H1 (cell line): ENCODE measurements around the gene CCR9. TPM values are rescaled to one million over a fixed set of nuclear protein-coding genes. Genes with fewer than 3 reads are reported as not detected.

Experiments
- CTCF ChIA-PET: fragments of 300-600 bp; sonication (Branson Sonifier 250); formaldehyde crosslinking; loops from one replicate; lab custom pipeline; 2021; ENCODE audit not compliant: partially characterized antibody; lab: Charles Lee
- POLR2A ChIA-PET: fragments of 300-600 bp; sonication (Branson Sonifier 250); formaldehyde crosslinking; loops from one replicate; lab custom pipeline; 2021; ENCODE audit warnings: inconsistent platforms; ENCODE audit not compliant: partially characterized antibody; lab: Charles Lee
- DNase-seq, 2 experiments: peaks; one replicate each; pipeline versions ENCODE4 v3.0.0 to v3.0.0-alpha.2; 2010 to 2022; ENCODE audit warnings: low spot score in 2 of 2, low read depth in 1 of 2, mixed read lengths in 1 of 2
- FAIRE-seq: peaks from 2 replicates; lab custom pipeline; 2011; peaks lifted over from hg19 to GRCh38; lab: Jason Lieb, UNC
- H2AFZ ChIP-seq: 2 replicates; pipeline ENCODE4 v1.8.1; 2012; ENCODE audit warnings: low read length, inconsistent platforms
- H2AK5ac ChIP-seq: 2 replicates; pipeline ENCODE4 v1.6.1; 2013; ENCODE audit warnings: low read depth, low read length
- H2BK120ac ChIP-seq: replicated peaks from 2 replicates; pipeline ENCODE3; 2013; ENCODE audit warnings: low read depth, low read length, inconsistent platforms
- H2BK12ac ChIP-seq: 2 replicates; pipeline ENCODE4 v1.6.1; 2013; ENCODE audit warnings: low read depth, low read length
- H2BK15ac ChIP-seq: 2 replicates; pipeline ENCODE4 v1.6.1; 2013; ENCODE audit warnings: low read length
- H2BK20ac ChIP-seq: 2 replicates; pipeline ENCODE4 v1.6.1; 2013; ENCODE audit warnings: low read length
- H2BK5ac ChIP-seq: 2 replicates; pipeline ENCODE4 v1.6.1; 2013; ENCODE audit warnings: low read depth, low read length
- H3K14ac ChIP-seq: 2 replicates; pipeline ENCODE4 v1.6.1; 2013; ENCODE audit warnings: inconsistent platforms; ENCODE audit not compliant: insufficient read length
- H3K18ac ChIP-seq: 2 replicates; pipeline ENCODE4 v1.6.1; 2013; ENCODE audit warnings: low read length; ENCODE audit errors: extremely low read depth
- H3K23ac ChIP-seq: 2 replicates; pipeline ENCODE4 v1.6.1; 2013; ENCODE audit warnings: inconsistent platforms; ENCODE audit not compliant: insufficient read length
- H3K23me2 ChIP-seq: 2 replicates; pipeline ENCODE4 v1.6.1; 2013; ENCODE audit warnings: low read depth, low read length
- H3K27ac ChIP-seq: 2 replicates; pipeline ENCODE4 v1.6.1; 2011; ENCODE audit warnings: low read depth, low read length, inconsistent platforms
- H3K27me3 ChIP-seq, 4 experiments: replicated peaks in 1 of 4; 1 replicate in 1 of 4; 2 replicates in 3 of 4; pipeline versions ENCODE4 v1.6.1 to v1.8.1; 2011 to 2013; ENCODE audit warnings: low read length in 3 of 4, mild to moderate bottlenecking in 3 of 4, inconsistent platforms in 2 of 4, mixed read lengths in 2 of 4, moderate library complexity in 1 of 4; ENCODE audit not compliant: control insufficient read depth in 3 of 4, insufficient read depth in 3 of 4; ENCODE audit errors: extremely low read depth in 1 of 4
- H3K36me3 ChIP-seq, 4 experiments: 2 replicates each; pipeline versions ENCODE4 v1.6.1 to v1.8.1; 2011 to 2013; ENCODE audit warnings: mild to moderate bottlenecking in 4 of 4, low read length in 3 of 4, moderate library complexity in 2 of 4, control low read depth in 1 of 4, inconsistent platforms in 1 of 4; ENCODE audit not compliant: insufficient read depth in 4 of 4, control insufficient read depth in 2 of 4
- H3K4ac ChIP-seq: replicated peaks from 2 replicates; pipeline ENCODE3; 2013; ENCODE audit warnings: low read length, low read depth, mixed read lengths, inconsistent platforms; ENCODE audit not compliant: insufficient read length
- H3K4me1 ChIP-seq, 4 experiments: replicated peaks in 1 of 4; 1 replicate in 1 of 4; 2 replicates in 3 of 4; pipeline versions ENCODE4 v1.6.1 to v1.8.1; 2011 to 2013; ENCODE audit warnings: low read length in 3 of 4, inconsistent platforms in 2 of 4, mixed read lengths in 1 of 4; ENCODE audit not compliant: insufficient read depth in 4 of 4, control insufficient read depth in 3 of 4
- H3K4me2 ChIP-seq, 2 experiments: 2 replicates each; pipeline versions ENCODE4 v1.6.1 to v1.8.1; 2011 to 2013; ENCODE audit warnings: low read depth in 2 of 2, low read length in 2 of 2, control low read depth in 1 of 2, inconsistent platforms in 1 of 2, mild to moderate bottlenecking in 1 of 2; ENCODE audit not compliant: insufficient read depth in 1 of 2
- H3K4me3 ChIP-seq, 4 experiments: fragments of 200-600, 300-600 bp in 1 of 4; sonication (generic), shearing (Covaris generic), sonication (Bioruptor Twin) in 1 of 4; 2 replicates each; pipeline versions ENCODE4 v1.5.1 to v1.8.1; 2011 to 2016; ENCODE audit warnings: low read length in 4 of 4, low read depth in 3 of 4, control low read depth in 2 of 4, inconsistent platforms in 2 of 4, mild to moderate bottlenecking in 2 of 4, mixed read lengths in 1 of 4, moderate library complexity in 1 of 4; ENCODE audit not compliant: insufficient read depth in 2 of 4; ENCODE audit errors: extremely low read depth in 1 of 4
- H3K56ac ChIP-seq: replicated peaks from 2 replicates; pipeline ENCODE3; 2013; ENCODE audit warnings: low read depth, mild to moderate bottlenecking, mixed read lengths, low read length, inconsistent platforms; ENCODE audit not compliant: insufficient read length
- H3K79me1 ChIP-seq: 2 replicates; pipeline ENCODE4 v1.6.1; 2013; ENCODE audit warnings: low read depth, low read length, control low read depth
- H3K79me2 ChIP-seq, 2 experiments: 2 replicates each; pipeline versions ENCODE4 v1.6.1 to v1.8.1; 2012 to 2013; ENCODE audit warnings: low read length in 2 of 2, mild to moderate bottlenecking in 2 of 2, inconsistent platforms in 1 of 2; ENCODE audit not compliant: insufficient read depth in 2 of 2, control insufficient read depth in 1 of 2
- H3K9ac ChIP-seq, 4 experiments: replicated peaks in 1 of 4; 1 replicate in 1 of 4; 2 replicates in 3 of 4; pipeline versions ENCODE4 v1.6.1 to v1.8.1; 2011 to 2013; ENCODE audit warnings: low read depth in 3 of 4, low read length in 3 of 4, control low read depth in 2 of 4, mild to moderate bottlenecking in 2 of 4, moderate library complexity in 2 of 4, inconsistent platforms in 1 of 4; ENCODE audit errors: extremely low read depth in 1 of 4
- H3K9me3 ChIP-seq, 2 experiments: 2 replicates each; pipeline versions ENCODE4 v1.6.1 to v1.8.1; 2012 to 2013; ENCODE audit warnings: mild to moderate bottlenecking in 2 of 2, moderate library complexity in 2 of 2, control low read depth in 1 of 2, inconsistent platforms in 1 of 2, low read depth in 1 of 2, low read length in 1 of 2, mixed read lengths in 1 of 2; ENCODE audit not compliant: insufficient read depth in 2 of 2
- H4K20me1 ChIP-seq, 2 experiments: replicated peaks in 1 of 2; 2 replicates each; pipeline versions ENCODE3 to v1.8.1; 2011 to 2013; ENCODE audit warnings: inconsistent platforms in 2 of 2, low read length in 2 of 2, mild to moderate bottlenecking in 1 of 2; ENCODE audit not compliant: insufficient read depth in 2 of 2, control insufficient read depth in 1 of 2
- H4K5ac ChIP-seq: 2 replicates; pipeline ENCODE4 v1.6.1; 2013; ENCODE audit warnings: low read length, low read depth, mixed read lengths, inconsistent platforms; ENCODE audit not compliant: insufficient read length
- H4K8ac ChIP-seq: 2 replicates; pipeline ENCODE4 v1.8.0; 2013; ENCODE audit warnings: mild to moderate bottlenecking, moderate library complexity, low read length, inconsistent platforms; ENCODE audit not compliant: insufficient read depth; ENCODE audit errors: extremely low read depth
- H4K91ac ChIP-seq: replicated peaks from 2 replicates; pipeline ENCODE3; 2013; ENCODE audit warnings: low read length, mixed read lengths, inconsistent platforms; ENCODE audit not compliant: insufficient read length
- GABPA ChIP-seq: IDR thresholded peaks from 2 replicates; pipeline ENCODE4 v1.6.1; 2011; ENCODE audit warnings: mild to moderate bottlenecking, low read length, moderate library complexity, borderline replicate concordance; ENCODE audit not compliant: insufficient read depth
- GTF2F1 ChIP-seq: IDR thresholded peaks from 2 replicates; pipeline ENCODE4 v1.6.1; 2012; ENCODE audit warnings: low read depth, low read length, improper control_type of control experiment, borderline replicate concordance
- HDAC2 ChIP-seq, 2 experiments: fragments of 300-600 bp in 1 of 2; sonication (generic) in 1 of 2; IDR thresholded peaks; 2 replicates each; pipeline ENCODE4 v1.6.1; 2011 to 2012; ENCODE audit warnings: low read depth in 2 of 2, low read length in 2 of 2, mild to moderate bottlenecking in 2 of 2, moderate library complexity in 2 of 2, borderline replicate concordance in 1 of 2, inconsistent platforms in 1 of 2
- KDM5A ChIP-seq: fragments of 200-600 bp; IDR thresholded peaks from 2 replicates; pipeline ENCODE4 v1.7.1; 2012; ENCODE audit warnings: mild to moderate bottlenecking, low read length, inconsistent platforms, mixed read lengths
- SIN3A ChIP-seq, 2 experiments: IDR thresholded peaks in 1 of 2; conservative IDR thresholded peaks in 1 of 2; 2 replicates each; pipeline ENCODE4 v1.6.1; 2011 to 2012; ENCODE audit warnings: low read length in 2 of 2, improper control_type of control experiment in 1 of 2, low read depth in 1 of 2, mild to moderate bottlenecking in 1 of 2
- SP2 ChIP-seq: IDR thresholded peaks from 2 replicates; pipeline ENCODE4 v1.6.1; 2012; ENCODE audit warnings: mild to moderate bottlenecking, low read length, inconsistent platforms
- TAF1 ChIP-seq: IDR thresholded peaks from 2 replicates; pipeline ENCODE4 v1.6.1; 2011; ENCODE audit warnings: mild to moderate bottlenecking, low read depth, low read length
- TEAD4 ChIP-seq: IDR thresholded peaks from 2 replicates; pipeline ENCODE4 v1.6.1; 2012; ENCODE audit warnings: low read depth, low read length, inconsistent platforms, mixed read lengths
- WGBS, 2 experiments: shearing (Covaris generic) in 1 of 2; methylation state at CpG; one replicate each; pipeline versions ENCODE4 v1.1.6 to v1.1.7; 2013 to 2015; ENCODE audit warnings: low lambda C conversion rate in 2 of 2, mixed read lengths in 2 of 2, inconsistent platforms in 1 of 2, low coverage in 1 of 2, missing lambda C conversion rate in 1 of 2; ENCODE audit not compliant: insufficient replicate concordance in 2 of 2, insufficient coverage in 1 of 2, insufficient read length in 1 of 2; ENCODE audit errors: extremely low coverage in 1 of 2, missing lambda C conversion rate in 1 of 2; 5-methylcytosine and 5-hydroxymethylcytosine counted together
- polyA plus RNA-seq, 7 experiments: library from polyadenylated mRNA; depleted of rRNA in 3 of 7; stranded (reverse) in 5 of 7; unstranded in 2 of 7; fragments of >200 nt in 5 of 7; fragments of 200-250 nt in 2 of 7; gene quantifications; 1 replicate in 5 of 7; 2 replicates in 1 of 7; 4 replicates in 1 of 7; pipeline versions ENCODE4 v1.2.1 to v1.2.3, GENCODE V29; 2011 to 2013; ENCODE audit warnings: missing spikeins in 2 of 7, mixed read lengths in 2 of 7
- total RNA-seq: library from RNA; stranded (reverse); fragmentation: NEBNext Ultra II Directional; extraction: Animal tissue kit (Norgen Biotek cat#: 25700); gene quantifications from 2 replicates; pipeline ENCODE4 v1.2.1, GENCODE V29; 2021
- TF ChIP-seq, protein P1 (sequence below): IDR thresholded peaks from 2 replicates; pipeline ENCODE4 v1.6.1; 2011; ENCODE audit warnings: low read length, improper control_type of control experiment

Gene CCR9
- total and polyA plus RNA-seq, 2 of the 8 experiments (the other 6 are each of a cell fraction or from before 2014, with no cell fraction given), result not detected

DNA sequence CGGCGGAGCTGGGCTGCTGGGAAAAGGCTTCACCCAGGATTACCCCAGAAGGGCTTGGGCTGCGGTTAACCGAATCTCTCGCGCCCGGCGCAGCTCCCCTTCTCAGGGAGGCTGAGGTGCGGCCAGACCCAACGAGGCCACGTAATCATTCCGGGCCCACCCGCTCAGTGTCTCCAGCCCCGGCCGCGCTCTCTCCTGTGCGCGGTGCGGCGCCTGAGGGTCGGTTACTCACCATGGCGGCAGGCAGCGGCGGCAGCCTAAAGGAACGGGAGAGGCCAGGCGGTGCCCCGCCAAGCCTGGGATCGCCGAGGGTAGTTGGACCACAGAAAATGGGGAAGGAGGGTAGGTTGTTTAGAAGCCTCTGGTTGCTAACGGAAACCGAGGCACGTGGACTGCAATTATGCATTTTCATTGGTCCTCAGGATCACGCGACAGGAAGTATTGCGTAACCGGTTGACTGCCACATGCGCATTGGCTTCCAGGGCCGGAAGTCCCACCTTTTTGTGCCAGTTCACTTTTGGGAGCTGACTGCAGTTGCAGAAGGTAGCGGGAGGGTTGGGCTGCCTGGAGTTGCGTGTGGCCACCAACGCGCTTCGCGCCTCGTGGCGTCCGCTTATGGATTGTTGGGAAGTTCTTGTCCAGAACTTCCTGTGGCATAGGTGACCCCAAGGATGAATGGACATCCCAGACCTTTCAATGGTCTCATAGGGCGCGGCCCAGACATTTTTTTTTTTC is 44.4 kb upstream of the CCR9 start, which contains the start of gene LZTFL1:
LZTFL1 (minus strand) TSS at position 363 of the 735 bp plus-strand sequence; CDS start at position 235, 128 bp downstream.
- Histone ChIP-seq H3K79me2 (no peaks in the 10 kb centered on the region), H3K36me3 (no peaks in the 10 kb centered on the region), H2BK120ac (no peak within 1 kb of the TSS), H4K20me1 (no peaks in the 10 kb centered on the region), H3K23me2 (peaks cover 8% of the 10 kb centered on the region; the same call in 1 of the 2 replicates), H3K18ac (no peak within 1 kb of the TSS), H3K4me1 (peaks cover 0 to 3% (median 2%) of the 10 kb centered on the region in 4 experiments; a peak in 3 of 7 replicates), H3K27ac (peak within 1 kb of the TSS; percentile 42; the same call in 1 of the 2 replicates), H4K8ac (peak within 1 kb of the TSS; percentile 74; the same call in 1 of the 2 replicates), H3K4me2 (peak within 1 kb of the TSS; percentile 85 to 94), H3K4ac (no peak within 1 kb of the TSS), H2AK5ac (no peak within 1 kb of the TSS), H4K91ac (no peak within 1 kb of the TSS), H3K23ac (no peak within 1 kb of the TSS), H3K4me3 (peak within 1 kb of the TSS; percentile 70 to 85 (median 72)), H3K56ac (no peak within 1 kb of the TSS), H3K9ac (peak within 1 kb of the TSS; percentile 55 to 71 (median 64)), H3K27me3 (peaks cover 0 to 19% (median 3%) of the 10 kb centered on the region in 4 experiments; a peak in 3 of 7 replicates), H2BK12ac (no peak within 1 kb of the TSS), H3K14ac (no peak within 1 kb of the TSS), H2AFZ (peak within 1 kb of the TSS; percentile 89), H2BK15ac (no peak within 1 kb of the TSS), H2BK20ac (no peak within 1 kb of the TSS), H4K5ac (no peak within 1 kb of the TSS), H2BK5ac (no peak within 1 kb of the TSS), H3K79me1 (no peaks in the 10 kb centered on the region), H3K9me3 (no peaks in the 10 kb centered on the region)
- DNase-seq, result peak; percentile 83 to 88
- peak; percentile 96 for FAIRE-seq
- ChIA-PET CTCF (interaction anchor here (0.9 to 3.8 kb wide), 5 partner anchors 8 to 237 kb away, joined by 3 to 18 read pairs (median 4); no protein-coding TSS in a partner anchor), POLR2A (interaction anchor here (1.2 to 1.5 kb wide), 3 partner anchors 8 to 20 kb away, joined by 3 to 6 read pairs (median 3); no protein-coding TSS in a partner anchor)
- 5% methylated on average over 49 of the region's 49 CpGs; no CpG with 5 or more reads in 1 of the 2 experiments for WGBS, 2 experiments
- TF ChIP-seq, protein P1, sequence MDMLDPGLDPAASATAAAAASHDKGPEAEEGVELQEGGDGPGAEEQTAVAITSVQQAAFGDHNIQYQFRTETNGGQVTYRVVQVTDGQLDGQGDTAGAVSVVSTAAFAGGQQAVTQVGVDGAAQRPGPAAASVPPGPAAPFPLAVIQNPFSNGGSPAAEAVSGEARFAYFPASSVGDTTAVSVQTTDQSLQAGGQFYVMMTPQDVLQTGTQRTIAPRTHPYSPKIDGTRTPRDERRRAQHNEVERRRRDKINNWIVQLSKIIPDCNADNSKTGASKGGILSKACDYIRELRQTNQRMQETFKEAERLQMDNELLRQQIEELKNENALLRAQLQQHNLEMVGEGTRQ, result peak; percentile 98
- TF ChIP-seq GTF2F1, result no peak
- 0 out of 4 replicates have a peak, but pooled peaks of 1 of the 2 experiments have one; percentile 77 for TF ChIP-seq HDAC2 (IDR thresholded peaks at IDR 0.05; ENCODE audit: borderline replicate concordance in 1 of 2, low read depth in 2 of 2, low read length in 2 of 2)
- peak; percentile 91; the same call in 1 of the 2 replicates for TF ChIP-seq GABPA
- peak; percentile 96 to 97 for TF ChIP-seq SIN3A (conservative IDR thresholded peaks at IDR 0.05 in 1 of 2, IDR thresholded peaks at IDR 0.05 in 1 of 2; ENCODE audit: low read depth in 1 of 2, low read length in 2 of 2)
- TF ChIP-seq KDM5A, result no peak
- 0 out of 2 replicates have a peak, but pooled peaks have one; percentile 2 for TF ChIP-seq TEAD4
- TF ChIP-seq TAF1, result peak; percentile 76; the same call in 1 of the 2 replicates
- peak; percentile 49; the same call in 1 of the 2 replicates for TF ChIP-seq SP2
